Measurements from ENCODE around the gene C10orf90.

DNA sequence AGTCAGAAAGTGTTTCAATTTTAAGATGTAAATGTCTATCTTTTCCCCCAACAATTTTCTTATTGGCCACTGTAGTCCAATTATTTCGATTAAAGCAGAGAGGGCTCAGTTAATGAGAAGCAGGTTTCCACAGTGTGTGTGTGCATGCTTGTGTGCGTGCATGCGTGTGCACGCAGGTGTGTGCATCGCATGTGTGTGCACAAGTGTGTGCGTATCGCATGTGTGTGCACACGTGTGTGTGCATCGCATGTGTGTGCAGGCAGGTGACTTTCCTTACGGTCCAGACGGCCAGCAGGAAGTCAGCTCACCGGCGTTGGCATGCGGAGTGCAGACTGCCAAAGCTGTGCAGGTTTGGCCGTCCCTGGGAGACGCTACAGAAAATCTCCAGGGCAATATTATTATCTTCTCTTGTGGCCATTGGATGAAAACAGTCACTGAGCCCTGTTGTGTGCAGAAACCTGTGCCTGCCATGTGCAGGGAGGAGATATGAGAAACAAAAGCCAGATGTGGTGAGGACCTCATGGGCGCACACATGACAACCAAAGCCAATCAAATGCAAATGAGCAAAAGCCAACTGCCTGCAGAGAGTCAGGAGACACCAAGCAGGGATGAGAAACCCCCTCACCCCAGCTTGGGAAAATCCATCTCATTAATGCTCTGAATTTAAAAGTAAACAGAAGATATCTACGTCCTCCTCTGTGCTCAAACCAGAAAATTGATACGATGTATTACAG is 70.4 kb downstream of the C10orf90 start:
- no peak for TF ChIP-seq GLIS3 (CRISPR knock-in tag; IDR thresholded peaks at IDR 0.05)
- TF ChIP-seq BACH2 (CRISPR knock-in tag; IDR thresholded peaks at IDR 0.05; ENCODE audit: borderline replicate concordance): no peak
- TF ChIP-seq ESRRG (CRISPR knock-in tag; IDR thresholded peaks at IDR 0.05): no peak
- TF ChIP-seq, protein P1, sequence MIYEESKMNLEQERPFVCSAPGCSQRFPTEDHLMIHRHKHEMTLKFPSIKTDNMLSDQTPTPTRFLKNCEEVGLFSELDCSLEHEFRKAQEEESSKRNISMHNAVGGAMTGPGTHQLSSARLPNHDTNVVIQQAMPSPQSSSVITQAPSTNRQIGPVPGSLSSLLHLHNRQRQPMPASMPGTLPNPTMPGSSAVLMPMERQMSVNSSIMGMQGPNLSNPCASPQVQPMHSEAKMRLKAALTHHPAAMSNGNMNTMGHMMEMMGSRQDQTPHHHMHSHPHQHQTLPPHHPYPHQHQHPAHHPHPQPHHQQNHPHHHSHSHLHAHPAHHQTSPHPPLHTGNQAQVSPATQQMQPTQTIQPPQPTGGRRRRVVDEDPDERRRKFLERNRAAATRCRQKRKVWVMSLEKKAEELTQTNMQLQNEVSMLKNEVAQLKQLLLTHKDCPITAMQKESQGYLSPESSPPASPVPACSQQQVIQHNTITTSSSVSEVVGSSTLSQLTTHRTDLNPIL (CRISPR knock-in tag; IDR thresholded peaks at IDR 0.05; ENCODE audit: low read depth): no peak
